DMS53 (cell line): ENCODE data around the gene ALDH1A2.

Source experiments
- DNase-seq: peaks from one replicate; lab custom pipeline; 2025; lab: John Stamatoyannopoulos, UW

Gene ALDH1A2

DNA sequence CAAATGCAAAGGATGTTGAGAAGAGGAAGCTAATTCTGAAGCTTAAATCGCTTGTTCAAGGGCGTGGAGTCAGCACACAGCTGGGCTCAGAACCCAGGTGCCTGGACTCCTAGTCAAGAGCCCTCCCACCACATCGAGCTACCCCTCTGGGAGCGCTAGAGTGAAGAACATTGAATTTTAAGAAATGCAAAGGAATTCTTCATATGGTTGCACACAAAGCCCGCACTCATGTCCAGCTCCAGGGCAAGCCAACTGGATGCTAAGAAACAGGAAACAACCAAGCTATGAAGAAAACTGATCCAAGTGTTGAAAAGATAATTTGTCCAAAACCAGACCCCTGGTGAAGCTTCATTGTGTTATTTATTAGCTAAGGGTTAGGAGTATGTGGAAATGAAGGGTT is 122.3 kb downstream of the ALDH1A2 start:
- DNase-seq, result no peak

DNA sequence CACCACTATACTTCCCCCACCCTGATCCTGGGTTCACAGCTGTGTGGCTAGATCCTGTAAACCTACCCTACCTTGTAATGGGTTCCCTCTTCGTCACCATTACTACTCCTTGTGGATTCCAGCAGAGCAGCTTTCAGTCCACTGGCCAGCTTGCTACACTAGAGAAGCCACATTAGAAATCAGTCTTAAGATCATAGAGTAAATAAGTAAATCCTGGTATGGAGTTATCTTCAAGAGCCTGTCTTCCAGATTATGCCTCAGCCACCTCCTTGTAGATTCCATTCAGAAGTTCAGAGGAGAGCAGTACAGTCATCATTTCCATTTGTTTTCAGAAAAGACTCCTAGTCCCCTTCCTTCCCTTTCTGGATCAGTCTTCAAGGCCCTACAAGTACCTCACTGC is 123.7 kb downstream of the ALDH1A2 start:
- DNase-seq, result no peak

DNA sequence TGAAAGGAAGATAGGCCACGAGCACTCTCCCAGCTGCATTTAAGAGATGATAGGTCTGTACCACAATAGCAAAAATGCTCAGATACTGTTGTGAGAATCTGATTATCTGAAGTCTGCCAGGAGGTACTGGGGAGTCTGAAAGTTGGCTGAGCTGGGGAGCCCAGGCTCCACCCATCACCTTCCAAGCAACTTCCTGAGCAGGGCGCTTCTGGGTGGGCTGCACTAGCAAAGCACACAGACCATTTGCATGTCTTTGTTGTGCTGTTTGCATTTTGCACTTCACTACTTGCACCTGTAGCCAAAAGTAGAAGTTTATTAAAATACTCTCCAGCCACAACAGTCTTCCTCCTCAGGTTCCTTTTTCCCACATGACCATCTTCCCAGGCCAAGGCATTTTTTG is 133.2 kb downstream of the ALDH1A2 start:
- no peak for DNase-seq

DNA sequence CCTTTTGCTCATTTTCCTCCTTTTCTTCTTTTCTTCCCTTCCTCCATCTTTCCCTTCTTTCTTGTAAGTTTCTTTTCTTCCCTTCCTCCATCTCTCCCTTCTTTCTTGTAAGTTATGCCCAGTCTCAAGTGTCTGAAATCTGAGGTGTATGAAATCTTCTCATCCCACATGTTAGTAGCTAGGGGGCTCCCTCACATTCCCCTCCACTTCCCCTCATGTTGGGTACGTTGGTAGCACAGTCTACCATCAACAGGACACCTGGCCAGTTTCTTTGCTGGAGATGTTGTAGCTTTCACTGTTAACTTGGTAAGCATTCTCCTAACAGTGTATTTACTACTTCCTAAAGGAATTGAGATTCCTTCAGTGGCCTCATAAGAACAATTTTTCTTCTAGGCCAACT is 133.9 kb downstream of the ALDH1A2 start:
- no peak for DNase-seq

DNA sequence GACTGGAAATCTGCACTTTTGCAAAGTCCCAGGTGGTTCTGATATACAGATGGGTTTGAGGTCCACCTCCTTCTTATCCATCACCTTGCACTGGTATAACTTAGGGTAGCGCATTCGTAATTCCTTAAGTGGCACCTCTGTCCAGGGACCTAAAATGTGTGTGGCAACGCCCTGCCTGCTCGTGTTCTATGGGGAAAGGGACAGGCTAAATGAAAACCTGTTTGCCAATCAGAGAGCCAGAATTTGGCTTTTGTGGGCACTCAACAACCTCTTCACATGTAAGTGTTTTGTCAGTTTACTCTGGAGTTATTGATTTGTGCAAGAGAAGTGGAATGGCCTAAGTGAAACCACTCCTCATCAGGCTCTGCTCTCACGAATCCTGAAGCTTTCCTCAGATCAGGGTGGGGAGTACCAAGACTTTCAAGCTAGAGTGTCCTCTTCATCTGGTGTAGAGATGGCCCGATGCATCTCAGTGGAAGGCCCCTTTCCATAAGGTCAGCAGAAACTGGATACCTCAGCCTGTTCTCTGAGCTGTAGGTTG is 138.3 kb downstream of the ALDH1A2 start:
- no peak for DNase-seq

DNA sequence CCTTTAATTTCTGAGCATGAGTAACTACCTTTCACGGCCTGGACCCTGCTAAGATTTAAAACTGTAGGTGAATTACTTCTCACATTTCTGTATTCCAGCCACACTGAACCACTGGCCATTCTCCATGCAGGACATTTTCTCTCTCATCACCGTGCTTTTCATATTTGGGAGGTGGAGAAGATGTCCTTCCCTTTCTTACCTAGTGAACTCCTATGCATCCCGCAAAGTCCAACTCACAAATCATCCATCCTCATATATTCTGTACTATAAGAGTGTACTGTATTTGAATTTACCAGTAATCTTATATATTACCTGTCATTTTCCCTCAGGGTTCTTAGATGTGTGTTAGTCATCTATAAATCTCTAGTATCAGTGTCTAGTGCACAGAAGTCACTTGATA is 139.9 kb downstream of the ALDH1A2 start:
- DNase-seq, result no peak

DNA sequence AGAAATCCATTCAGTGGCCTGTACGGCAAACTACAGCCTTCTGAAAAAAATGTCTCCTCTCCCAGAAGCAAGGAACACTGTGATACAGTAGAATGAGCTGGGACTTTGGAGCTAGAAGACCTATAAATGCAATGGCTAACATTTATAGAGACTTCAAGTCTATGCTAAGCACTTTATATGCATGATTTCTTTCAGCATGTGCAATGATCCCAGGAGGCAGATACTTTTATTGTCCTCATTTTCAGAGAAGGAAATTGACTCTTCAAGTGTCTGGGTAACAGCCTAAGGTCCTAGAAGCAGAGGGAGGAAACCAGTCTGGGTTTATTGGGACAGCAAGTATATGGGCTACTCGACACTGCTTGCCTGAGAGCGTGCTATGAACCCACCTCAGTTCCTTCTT is 140.9 kb downstream of the ALDH1A2 start:
- DNase-seq, result no peak

DNA sequence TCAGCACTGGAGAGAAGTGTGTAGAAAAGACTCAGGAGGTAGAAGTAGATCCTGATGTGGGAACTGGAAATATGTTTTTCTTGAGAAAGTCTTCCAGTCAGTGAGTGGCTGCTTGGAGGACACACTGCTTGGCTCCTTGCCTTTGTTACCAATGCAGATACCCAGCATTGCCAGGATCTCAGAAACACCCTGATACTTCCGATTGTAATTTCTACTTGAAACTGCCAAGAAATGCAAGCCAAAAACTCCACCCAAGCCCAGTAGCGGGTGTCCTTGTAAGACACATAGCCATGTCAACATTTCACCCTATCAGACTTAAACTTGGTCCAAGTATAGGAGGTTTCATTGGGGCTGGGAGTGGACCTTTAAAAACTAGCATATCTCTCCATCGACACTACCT is 141.8 kb downstream of the ALDH1A2 start:
- no peak for DNase-seq

DNA sequence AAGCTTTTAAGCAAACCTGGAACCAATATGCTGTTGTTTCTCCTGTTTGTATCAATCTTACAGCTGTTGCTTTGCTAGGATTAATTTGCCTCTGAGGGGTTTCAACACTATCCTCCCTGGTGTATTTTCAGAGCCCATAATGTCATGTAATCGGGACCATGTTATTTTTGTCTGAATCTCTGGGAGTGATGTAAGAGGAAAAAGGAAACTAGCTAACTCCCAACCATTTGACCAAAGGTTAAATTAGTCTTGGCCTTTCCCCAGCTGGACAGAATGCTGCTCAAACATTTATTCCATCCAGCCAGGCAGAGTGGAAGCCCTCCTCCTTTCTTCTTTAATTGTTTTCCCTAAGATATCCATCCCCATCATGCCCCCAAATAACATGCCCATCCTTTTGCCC is 142.2 kb downstream of the ALDH1A2 start:
- no peak for DNase-seq

DNA sequence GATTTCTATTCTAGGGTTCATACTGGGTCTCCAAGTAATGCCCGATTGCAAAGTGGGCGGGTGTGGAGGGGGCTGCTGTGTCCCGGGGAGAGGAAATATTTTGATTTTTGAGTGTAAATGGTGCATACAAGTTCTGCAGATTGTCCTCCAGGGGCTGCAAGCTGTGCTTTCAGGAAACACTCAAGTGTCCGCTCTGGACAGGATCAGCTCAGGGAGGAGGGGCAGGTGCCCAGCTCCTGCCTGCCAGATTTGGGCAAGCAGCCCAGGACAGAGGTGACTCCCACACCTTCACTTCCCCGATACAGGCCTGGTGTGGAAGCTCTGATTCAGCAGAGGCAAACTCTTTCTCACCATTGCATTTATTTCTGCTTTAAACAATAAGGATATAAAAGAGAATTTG is 142.7 kb downstream of the ALDH1A2 start:
- peak; percentile 34 for DNase-seq

DNA sequence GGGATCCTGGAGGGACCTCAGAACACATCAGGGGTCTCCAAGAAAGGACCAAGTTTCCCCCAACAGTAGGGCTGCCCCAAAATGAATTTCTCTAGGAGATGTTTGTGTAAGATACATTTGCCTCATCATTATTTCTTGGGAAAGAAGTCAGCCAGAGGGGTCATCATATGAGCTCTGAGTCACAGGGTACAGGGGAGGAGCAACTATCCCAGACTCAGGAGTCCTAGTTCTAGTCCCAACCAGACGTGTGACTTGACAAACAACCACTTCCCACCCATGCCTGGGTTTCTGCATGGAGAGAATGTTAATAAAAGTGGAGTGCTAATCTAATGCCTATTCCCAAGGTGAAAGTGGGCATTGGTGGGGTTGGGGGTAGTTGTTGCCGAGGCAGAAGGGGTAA is 144.1 kb downstream of the ALDH1A2 start:
- DNase-seq, result no peak

DNA sequence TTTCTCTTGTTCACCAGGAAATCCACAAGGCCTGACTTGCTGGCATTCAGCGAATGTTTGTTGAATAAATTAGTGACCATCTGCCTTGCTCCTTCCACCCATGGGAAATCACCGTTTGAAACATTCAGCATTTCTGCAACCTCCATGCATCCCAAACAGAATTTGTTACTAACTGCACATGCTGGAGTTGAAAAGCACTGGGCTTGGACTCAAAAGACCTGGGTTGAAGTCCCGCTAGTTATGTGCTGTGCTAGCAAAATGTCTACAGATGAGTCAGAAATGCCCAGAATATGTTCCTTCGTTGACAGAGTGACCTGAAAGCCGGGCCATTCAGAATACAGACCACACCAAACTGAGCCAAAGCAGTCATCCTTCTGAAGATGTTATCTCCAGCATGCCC is 144.6 kb downstream of the ALDH1A2 start:
- DNase-seq, result peak; percentile 30

DNA sequence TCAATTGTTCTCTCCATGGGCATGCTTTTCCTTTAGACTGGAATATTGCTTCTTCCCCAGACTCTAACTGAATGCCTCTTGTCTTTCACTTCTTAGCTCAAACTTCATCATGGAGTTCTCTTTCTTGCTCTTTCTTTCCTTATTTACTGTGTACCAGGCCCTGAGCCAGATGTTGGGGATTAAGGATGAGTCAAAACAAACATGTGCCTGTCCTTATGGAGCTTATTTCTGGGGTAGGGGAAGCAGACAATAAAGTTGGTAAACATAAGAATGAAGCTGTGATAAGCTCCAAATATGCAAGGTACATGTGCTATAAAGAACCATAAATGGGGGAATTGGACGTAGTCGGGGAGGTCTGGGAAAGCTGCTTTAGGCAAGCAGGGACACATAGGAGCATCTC is 145.8 kb downstream of the ALDH1A2 start:
- DNase-seq, result peak; percentile 66

DNA sequence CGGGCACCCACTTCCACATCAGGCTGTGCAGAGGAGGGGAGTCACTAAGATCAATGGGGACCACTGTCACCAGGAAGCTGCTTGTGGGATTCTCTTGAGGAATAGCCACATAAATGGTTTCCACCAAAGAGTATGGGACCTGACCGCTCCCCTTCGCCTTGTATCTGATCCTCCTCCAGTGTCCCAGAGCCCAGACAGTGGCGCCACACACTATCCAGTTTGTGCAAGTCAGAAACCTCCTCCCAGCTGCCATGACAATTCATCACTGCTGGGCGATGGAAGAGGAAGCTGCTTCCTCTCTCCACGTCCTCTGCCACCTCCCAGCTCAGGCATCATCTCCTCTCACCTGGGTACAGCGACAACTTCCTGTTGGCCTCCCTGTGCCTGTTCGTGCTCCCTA is 147.5 kb downstream of the ALDH1A2 start:
- no peak for DNase-seq

DNA sequence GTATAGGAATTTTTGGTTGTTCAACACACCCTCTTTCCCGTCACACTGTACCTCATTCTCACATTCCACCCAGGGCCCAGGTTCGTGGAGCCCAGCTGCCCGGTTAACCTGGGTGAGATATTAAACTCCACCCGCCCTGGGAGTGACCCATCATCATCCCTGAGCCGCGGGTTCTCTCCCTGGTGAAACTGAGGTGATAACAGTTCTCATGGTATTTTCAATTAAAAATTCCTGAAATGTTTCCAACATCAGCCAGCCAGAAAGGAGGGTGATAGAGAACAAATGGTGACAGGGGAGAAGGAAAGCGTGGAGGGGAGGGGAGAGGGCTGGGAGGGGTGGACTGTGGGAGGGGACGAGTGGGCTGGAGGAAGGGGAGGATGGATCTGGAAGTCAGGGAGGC is 148.8 kb downstream of the ALDH1A2 start:
- no peak for DNase-seq

DNA sequence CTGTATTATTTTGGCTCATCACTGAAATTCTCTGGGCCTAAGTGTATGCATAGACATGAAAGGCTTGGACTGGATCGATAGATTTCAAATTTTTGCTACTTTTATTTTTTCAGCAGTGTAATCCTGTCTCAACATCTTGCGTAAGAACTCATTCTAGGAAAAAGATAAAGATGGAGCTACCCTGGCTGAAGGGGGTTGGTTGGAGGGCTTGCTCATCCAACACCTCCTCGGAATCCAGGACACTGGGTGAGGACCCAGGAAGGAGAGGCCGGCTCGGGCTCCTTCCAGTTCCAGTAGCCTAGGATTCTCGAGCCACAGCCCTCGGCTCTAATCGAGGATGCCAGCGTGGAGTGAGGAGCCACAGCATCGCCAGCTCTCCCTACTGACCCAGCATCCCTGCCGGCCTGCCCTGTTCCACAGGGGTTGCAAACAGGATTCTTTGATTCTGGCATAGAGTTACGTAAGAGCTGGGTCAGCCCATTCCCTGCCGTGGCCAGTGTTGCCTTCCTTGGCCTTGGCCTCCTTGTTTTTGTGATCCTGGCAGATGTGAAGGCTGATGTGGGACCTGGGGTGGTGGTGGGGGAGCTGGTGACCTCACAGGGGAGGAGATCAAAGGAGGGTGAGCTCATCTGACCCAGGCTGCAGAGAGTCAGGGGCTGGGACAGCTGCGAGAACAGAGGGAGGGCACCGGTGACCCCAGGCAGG is 149.5 kb downstream of the ALDH1A2 start:
- no peak for DNase-seq

DNA sequence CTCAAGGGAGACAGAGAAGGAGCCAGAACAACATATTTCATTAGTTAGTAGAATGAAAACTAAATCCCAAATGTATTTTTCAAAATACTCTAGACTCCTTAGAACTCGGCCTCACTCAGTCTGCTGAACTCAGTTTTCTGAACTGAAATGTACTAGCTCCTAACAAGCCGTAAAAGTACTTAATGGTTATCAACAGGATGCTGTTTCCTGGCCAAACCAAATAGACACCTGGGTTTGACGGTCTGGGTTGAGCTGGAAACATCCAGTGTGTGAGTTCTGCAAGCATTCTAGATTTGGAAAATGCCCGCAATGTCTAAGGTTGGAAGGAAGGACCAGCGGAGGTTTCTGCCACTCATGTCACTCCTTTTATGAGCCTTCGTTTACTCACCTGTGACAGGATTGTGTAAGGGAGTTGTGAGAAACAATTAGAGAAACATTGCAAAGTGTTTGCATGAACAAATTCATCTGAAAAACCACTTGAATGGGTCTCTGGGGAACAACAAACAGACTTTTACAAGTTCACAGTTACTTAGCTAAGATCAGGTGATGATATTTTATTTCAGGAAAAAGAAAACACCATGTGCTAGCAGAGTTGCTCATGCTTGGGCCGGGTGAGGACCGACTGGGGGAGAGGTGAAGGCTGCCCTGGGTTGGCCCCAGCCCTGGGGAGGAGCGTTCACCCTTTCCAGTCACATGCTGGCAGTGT is 151.0 kb downstream of the ALDH1A2 start:
- DNase-seq, result peak; percentile 55

DNA sequence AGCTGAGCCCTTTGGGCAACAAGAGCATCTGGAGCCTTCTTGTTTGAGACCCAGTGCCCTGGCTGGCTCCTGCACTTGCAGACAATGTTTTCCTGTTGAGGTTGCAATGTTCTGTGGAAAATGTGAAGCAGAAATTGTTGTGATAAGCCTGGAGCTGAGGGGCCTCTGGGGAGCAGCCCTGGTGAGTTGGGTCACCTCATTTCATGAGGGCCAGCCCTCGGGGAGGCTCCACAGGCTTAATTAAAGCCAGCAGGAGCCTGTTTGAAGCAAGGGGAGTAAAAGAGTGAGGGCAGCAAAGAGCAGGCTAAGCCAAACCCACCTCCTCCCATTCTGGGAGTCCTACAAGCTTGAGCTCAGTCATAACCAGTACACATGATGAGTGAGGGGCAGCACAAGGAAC is 154.3 kb downstream of the ALDH1A2 start:
- DNase-seq, result no peak

DNA sequence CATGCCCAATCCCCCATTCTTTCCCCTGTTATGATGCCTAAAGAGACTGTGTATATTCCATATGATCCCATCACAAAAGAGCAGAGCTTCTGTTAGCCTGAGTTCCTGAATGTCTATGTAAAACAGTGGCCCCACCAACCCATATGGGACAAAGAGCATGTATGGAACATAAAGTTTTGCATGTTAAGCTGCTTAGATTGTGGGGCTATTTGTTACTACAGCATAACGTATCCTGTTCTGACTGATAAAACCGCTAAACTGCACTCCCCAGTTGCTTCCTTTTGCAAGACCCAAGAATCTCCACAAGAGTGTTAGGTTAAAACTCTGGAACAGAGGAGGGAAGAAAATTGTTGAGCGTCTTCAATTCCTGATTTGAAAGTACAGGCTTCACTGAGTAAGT is 154.8 kb downstream of the ALDH1A2 start:
- DNase-seq, result no peak

DNA sequence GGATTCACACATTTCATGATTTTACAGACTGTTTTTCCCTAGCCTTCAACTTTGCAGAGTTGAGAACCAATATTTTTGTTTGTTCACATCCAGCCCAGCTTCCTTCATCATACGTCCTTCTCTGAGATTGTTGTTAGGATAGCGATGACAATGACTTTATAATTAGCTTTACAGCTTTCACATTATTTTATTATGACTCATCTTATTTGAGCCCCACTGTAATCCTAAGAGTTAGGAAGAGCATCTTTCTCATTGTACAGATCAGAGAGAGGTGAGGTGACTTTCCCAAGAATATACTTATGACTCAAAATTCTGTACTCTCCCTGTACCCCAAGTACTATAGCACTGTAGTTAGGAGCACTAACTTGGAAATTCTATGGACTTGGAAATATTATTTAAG is 156.1 kb downstream of the ALDH1A2 start:
- no peak for DNase-seq

DNA sequence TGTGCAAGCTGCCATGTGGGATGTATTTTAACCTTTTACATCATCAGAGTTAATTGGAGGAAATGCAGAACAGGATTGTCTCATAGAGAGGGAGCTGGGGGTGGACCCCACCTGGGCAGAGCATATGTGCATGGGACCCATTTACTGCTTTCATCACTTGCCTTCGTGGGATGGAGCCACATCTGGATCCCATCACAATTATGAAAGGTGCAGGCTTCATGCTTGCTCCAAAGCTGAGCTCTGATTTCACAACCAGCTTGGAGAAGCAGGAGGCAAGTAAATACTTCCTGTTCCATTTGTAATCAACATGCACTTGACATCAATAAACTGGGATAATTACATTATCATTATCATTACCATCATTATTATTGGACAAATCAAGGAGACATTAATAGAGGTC is 161.9 kb downstream of the ALDH1A2 start:
- DNase-seq, result no peak
